Upper lobe of right lung (tissue), 1 donor: ENCODE results near the gene PLXNA1. TPM values are rescaled to one million over a fixed set of nuclear protein-coding genes. Genes with fewer than 3 reads are reported as not detected.

Experiments used
- ATAC-seq: fragments of 200-7000 bp; cut with Tn5 transposase; one replicate; pipeline ENCODE4 v1.9.1; 2020; ENCODE audit warnings: mild to moderate bottlenecking, moderate library complexity
- DNase-seq: peaks from one replicate; pipeline ENCODE4 v3.0.0-alpha.2; 2020
- H3K27ac ChIP-seq: fragments of 200-600 bp; one replicate; pipeline ENCODE4 v1.8.0; 2022
- H3K27me3 ChIP-seq: fragments of 200-600 bp; one replicate; pipeline ENCODE4 v1.8.0; 2022; ENCODE audit warnings: mild to moderate bottlenecking
- H3K36me3 ChIP-seq: fragments of 200-600 bp; one replicate; pipeline ENCODE4 v1.8.0; 2022
- H3K4me1 ChIP-seq: fragments of 200-600 bp; one replicate; pipeline ENCODE4 v1.8.0; 2022
- H3K4me3 ChIP-seq: fragments of 200-600 bp; one replicate; pipeline ENCODE4 v1.8.0; 2022; ENCODE audit warnings: mild to moderate bottlenecking
- H3K9me3 ChIP-seq: fragments of 200-600 bp; one replicate; pipeline ENCODE4 v1.8.0; 2022
- CTCF ChIP-seq: fragments of 200-600 bp; IDR thresholded peaks from one replicate; pipeline ENCODE4 v1.8.0; 2022; ENCODE audit warnings: antibody characterized with exemption
- intact Hi-C: fragments of 100-400 bp; cut with DNase I; formaldehyde crosslinking; loops from one replicate; pipeline ENCODE4 v1.11.0; 2022
- total RNA-seq: library from RNA; stranded (reverse); fragmentation: NEBNext Ultra II Directional; extraction: Animal tissue kit (Norgen Biotek cat#: 25700); gene quantifications from one replicate; pipeline ENCODE4 v1.2.1, GENCODE V29; 2021
- donor health status: DM: no; HTN: yes; CAD: no; lungs with severe emphysema.

PLXNA1 gene
- total RNA-seq, 1 donor from 2014 or later = 53.5 TPM

DNA sequence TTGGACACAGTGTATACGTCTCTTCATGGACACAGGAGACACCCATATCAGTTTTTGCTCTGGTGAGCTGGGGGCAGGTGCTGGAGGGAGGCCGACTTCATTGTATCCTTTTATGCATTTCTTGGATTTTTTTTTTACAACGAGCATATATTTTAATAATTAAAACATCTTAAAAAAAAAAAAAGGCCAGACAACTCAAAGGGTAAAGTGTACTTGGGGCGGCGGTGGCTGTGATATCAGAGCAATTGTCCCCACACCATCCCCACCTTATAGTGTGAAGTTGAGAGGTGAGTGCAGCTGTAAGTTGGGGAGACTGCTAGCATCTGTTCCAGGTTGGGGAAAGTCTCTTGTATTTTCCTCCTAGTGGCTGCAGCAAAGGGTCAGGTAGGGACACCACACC is 12.0 kb upstream of the PLXNA1 start:
- intact Hi-C loops = no loop called here

DNA sequence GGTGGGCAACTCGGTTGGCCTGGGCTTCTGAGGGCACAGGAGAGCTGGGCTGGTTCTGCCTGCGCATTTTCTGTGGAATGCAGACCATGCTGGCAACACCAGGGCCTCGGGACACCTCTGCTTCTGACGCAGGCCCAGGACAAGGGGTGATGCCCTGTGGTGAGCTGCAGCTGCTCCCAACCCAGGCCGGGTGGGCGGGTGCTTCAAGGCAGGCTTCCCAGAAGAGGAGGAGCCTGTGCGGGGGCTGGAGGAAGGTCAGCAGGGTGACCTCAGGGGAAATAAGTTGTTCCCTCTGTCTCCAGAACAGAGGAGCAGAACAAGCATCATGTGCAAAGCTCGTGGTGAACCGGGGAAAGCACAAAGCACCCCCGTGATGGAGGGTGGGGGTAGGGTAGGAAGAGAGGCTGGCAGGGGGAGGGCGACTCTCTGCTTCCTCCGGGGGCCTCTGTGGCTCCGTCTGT is 11.0 kb upstream of the PLXNA1 start:
- TF ChIP-seq CTCF = no peak
- Histone ChIP-seq H3K36me3 (no peaks in the 10 kb centered on the region), H3K9me3 (peaks cover 11% of the 10 kb centered on the region), H3K27ac (no peak overlapping the region), H3K4me3 (no peak overlapping the region), H3K27me3 (no peaks in the 10 kb centered on the region), H3K4me1 (no peaks in the 10 kb centered on the region)
- intact Hi-C loops = no loop called here
- peak; percentile 86 for DNase-seq
- peak; percentile 88 for ATAC-seq

More for the DNA sequence above, 12.0 kb upstream of the PLXNA1 start:
- Histone ChIP-seq H3K36me3 (no peaks in the 10 kb centered on the region), H3K4me3 (no peak overlapping the region), H3K27me3 (no peaks in the 10 kb centered on the region), H3K27ac (no peak overlapping the region), H3K4me1 (no peaks in the 10 kb centered on the region), H3K9me3 (peaks cover 11% of the 10 kb centered on the region)
- ATAC-seq (no peak), DNase-seq (no peak)
- no peak for TF ChIP-seq CTCF

- no peaks in the 10 kb centered on the region for H3K4me1 ChIP-seq
- H3K4me3 ChIP-seq = no peak overlapping the region
- TF ChIP-seq CTCF = no peak
- peaks cover 11% of the 10 kb centered on the region for H3K9me3 ChIP-seq
- ATAC-seq (no peak), DNase-seq (no peak)
- no peaks in the 10 kb centered on the region for H3K36me3 ChIP-seq
- intact Hi-C loops = no loop called here
- H3K27ac ChIP-seq = no peak overlapping the region
- H3K27me3 ChIP-seq = no peaks in the 10 kb centered on the region
These were observed 10.0 kb upstream of the PLXNA1 start for GRCh38 chr3:126972866-126973265.

- no peak overlapping the region for H3K27ac ChIP-seq
- TF ChIP-seq CTCF = no peak
- intact Hi-C loops = no loop called here
These were observed 9.1 kb upstream of the PLXNA1 start for GRCh38 chr3:126973814-126974213.

GRCh38 chr3:126974756-126975155 is 8.2 kb upstream of the PLXNA1 start:
- H3K27ac ChIP-seq = no peak overlapping the region

More at GRCh38 chr3:126973814-126974213, 9.1 kb upstream of the PLXNA1 start:
- Histone ChIP-seq H3K27me3 (no peaks in the 10 kb centered on the region), H3K9me3 (peaks cover 11% of the 10 kb centered on the region), H3K4me3 (no peak overlapping the region), H3K4me1 (no peaks in the 10 kb centered on the region), H3K36me3 (no peaks in the 10 kb centered on the region)
- DNase-seq (no peak), ATAC-seq (no peak)

More at GRCh38 chr3:126974756-126975155, 8.2 kb upstream of the PLXNA1 start:
- DNase-seq (no peak), ATAC-seq (no peak)
- H3K4me3 ChIP-seq = no peak overlapping the region
- no peaks in the 10 kb centered on the region for H3K4me1 ChIP-seq
- H3K36me3 ChIP-seq = no peaks in the 10 kb centered on the region
- no peak for TF ChIP-seq CTCF
- H3K27me3 ChIP-seq = no peaks in the 10 kb centered on the region
- intact Hi-C loops = no loop called here
- peaks cover 11% of the 10 kb centered on the region for H3K9me3 ChIP-seq
